Fibroblast of skin of left biceps (primary cell): ENCODE data around the gene PRAMEF6.
"Not testable (repeated sequence)": the region's sequence is repeated elsewhere in the genome, so short reads cannot be mapped to it uniquely, and the experiment has no call there.

Experiments
- DNase-seq, 2 experiments: peaks; one replicate each; pipeline ENCODE4 v3.0.0-alpha.2; 2013; ENCODE audit warnings: low read depth in 2 of 2

Gene PRAMEF6

GRCh38 chr1:12947480-12947879 is at the start of gene PRAMEF6:
TSS of gene PRAMEF6 (minus strand) at chr1:12947580. CDS start at chr1:12942518, 5,062 bp downstream.
- not testable (repeated sequence) for DNase-seq

GRCh38 chr1:12924368-12924767 is 23.0 kb downstream of the PRAMEF6 start:
- not testable (repeated sequence) for DNase-seq

- DNase-seq, result not testable (repeated sequence)
These were observed 25.6 kb downstream of the PRAMEF6 start for GRCh38 chr1:12921749-12922148.

- not testable (repeated sequence) for DNase-seq
These were observed 31.1 kb downstream of the PRAMEF6 start, which contains the start of gene PRAMEF7 for GRCh38 chr1:12916310-12916709. TSS of gene PRAMEF7 (plus strand) at chr1:12916610. CDS start at chr1:12917693, 1,083 bp downstream.

GRCh38 chr1:12903793-12904572 is 43.4 kb downstream of the PRAMEF6 start:
- not testable (repeated sequence) for DNase-seq

- not testable (repeated sequence) for DNase-seq
These were observed 48.2 kb downstream of the PRAMEF6 start for GRCh38 chr1:12899186-12899585.

GRCh38 chr1:12898170-12898569 is 49.2 kb downstream of the PRAMEF6 start, which contains the start of gene PRAMEF10:
TSS of gene PRAMEF10 (minus strand) at chr1:12898270. CDS start at chr1:12895847, 2,423 bp downstream.
- DNase-seq, result not testable (repeated sequence)
